ENCODE data around the gene OR56A3.
"Not testable (repeated sequence)": the region's sequence is repeated elsewhere in the genome, so short reads cannot be mapped to it uniquely, and the experiment has no call there.

The OR56A3 gene

DNA sequence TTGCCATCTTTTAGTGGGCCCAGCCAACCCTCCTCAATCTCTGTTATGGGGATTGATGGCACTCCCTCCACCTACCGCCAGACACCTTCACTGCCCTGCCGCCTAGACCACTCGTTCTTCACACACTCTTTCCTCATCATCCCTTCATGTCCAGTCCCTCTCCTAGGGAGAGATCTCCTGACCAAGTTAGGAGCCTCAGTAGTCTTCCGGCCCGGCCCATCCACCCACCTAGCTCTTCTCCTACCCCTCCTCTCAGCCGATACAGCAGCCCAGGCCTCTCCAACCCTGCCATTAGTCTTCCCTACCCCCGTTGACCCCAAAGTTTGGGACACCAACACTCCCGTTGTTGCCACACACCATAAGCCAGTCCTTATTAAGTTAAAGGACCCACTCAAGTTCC, 11.0 kb upstream of the OR56A3 start:
- H3K9me3 ChIP-seq (ENCODE audit: control insufficient read depth, insufficient read depth, low read depth, low read length) = peaks cover 43% of the 10 kb centered on the region
- no peaks in the 10 kb centered on the region for H3K27me3 ChIP-seq (ENCODE audit: control insufficient read depth, insufficient read depth, low read length)
- no peak overlapping the region for H3K4me3 ChIP-seq (ENCODE audit: low read depth, low read length)
- H3K4me1 ChIP-seq (ENCODE audit: control insufficient read depth, insufficient read depth, low read length) = no peaks in the 10 kb centered on the region
- H3K36me3 ChIP-seq (ENCODE audit: control insufficient read depth, insufficient read depth, low read length) = no peaks in the 10 kb centered on the region
- H3K27ac ChIP-seq (ENCODE audit: low read depth, low read length) = no peak overlapping the region
- no peak overlapping the region for H3K9ac ChIP-seq (ENCODE audit: low read length)

DNA sequence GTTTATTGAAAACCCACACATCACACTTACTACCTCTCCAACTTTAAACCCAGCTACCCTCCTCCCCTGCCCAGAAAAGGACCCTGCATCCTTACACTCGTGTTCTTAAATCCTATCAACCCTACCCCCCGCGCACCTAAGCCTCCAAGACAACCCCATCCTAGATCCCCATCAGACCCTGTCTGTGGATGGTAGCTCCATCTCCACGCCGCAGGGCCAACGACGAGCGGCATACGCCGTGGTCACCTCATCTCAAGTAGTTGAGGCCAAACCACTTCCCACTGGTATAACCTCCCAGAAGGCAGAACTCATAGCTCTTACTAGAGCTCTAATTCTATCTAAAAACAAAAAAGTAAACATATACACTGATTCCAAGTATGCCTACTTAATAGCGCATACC, 9.4 kb upstream of the OR56A3 start:
- Histone ChIP-seq H3K4me1 (ENCODE audit: control insufficient read depth, insufficient read depth, low read length) (no peaks in the 10 kb centered on the region), H3K27me3 (ENCODE audit: control insufficient read depth, insufficient read depth, low read length) (no peaks in the 10 kb centered on the region), H3K4me3 (ENCODE audit: low read depth, low read length) (no peak overlapping the region), H3K36me3 (ENCODE audit: control insufficient read depth, insufficient read depth, low read length) (no peaks in the 10 kb centered on the region), H3K9me3 (ENCODE audit: control insufficient read depth, insufficient read depth, low read depth, low read length) (peaks cover 43% of the 10 kb centered on the region), H3K27ac (ENCODE audit: low read depth, low read length) (no peak overlapping the region), H3K9ac (ENCODE audit: low read length) (no peak overlapping the region)

DNA sequence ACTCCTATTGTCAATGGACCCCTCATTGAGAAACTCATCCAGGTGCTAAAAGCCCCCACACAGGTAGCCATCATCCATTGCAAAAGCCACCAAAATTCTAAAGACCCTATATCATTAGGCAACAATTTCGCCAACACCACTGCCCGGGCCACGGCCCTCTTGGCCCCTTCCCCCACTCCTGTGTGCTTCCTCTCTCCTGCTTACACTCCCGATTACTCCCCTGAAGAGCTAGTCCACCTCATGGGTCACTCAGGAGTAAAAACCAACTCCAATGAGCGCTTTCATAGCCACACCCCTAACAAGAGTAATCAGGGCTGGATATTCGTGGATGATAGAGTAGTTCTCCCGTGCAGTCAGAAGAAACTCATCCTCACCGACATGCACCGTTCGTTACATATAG, 8.9 kb upstream of the OR56A3 start:
- no peaks in the 10 kb centered on the region for H3K27me3 ChIP-seq (ENCODE audit: control insufficient read depth, insufficient read depth, low read length)
- no peak overlapping the region for H3K27ac ChIP-seq (ENCODE audit: low read depth, low read length)
- no peaks in the 10 kb centered on the region for H3K36me3 ChIP-seq (ENCODE audit: control insufficient read depth, insufficient read depth, low read length)
- H3K4me3 ChIP-seq (ENCODE audit: low read depth, low read length) = no peak overlapping the region
- no peak overlapping the region for H3K9ac ChIP-seq (ENCODE audit: low read length)
- no peaks in the 10 kb centered on the region for H3K4me1 ChIP-seq (ENCODE audit: control insufficient read depth, insufficient read depth, low read length)
- H3K9me3 ChIP-seq (ENCODE audit: control insufficient read depth, insufficient read depth, low read depth, low read length) = peaks cover 42% of the 10 kb centered on the region

DNA sequence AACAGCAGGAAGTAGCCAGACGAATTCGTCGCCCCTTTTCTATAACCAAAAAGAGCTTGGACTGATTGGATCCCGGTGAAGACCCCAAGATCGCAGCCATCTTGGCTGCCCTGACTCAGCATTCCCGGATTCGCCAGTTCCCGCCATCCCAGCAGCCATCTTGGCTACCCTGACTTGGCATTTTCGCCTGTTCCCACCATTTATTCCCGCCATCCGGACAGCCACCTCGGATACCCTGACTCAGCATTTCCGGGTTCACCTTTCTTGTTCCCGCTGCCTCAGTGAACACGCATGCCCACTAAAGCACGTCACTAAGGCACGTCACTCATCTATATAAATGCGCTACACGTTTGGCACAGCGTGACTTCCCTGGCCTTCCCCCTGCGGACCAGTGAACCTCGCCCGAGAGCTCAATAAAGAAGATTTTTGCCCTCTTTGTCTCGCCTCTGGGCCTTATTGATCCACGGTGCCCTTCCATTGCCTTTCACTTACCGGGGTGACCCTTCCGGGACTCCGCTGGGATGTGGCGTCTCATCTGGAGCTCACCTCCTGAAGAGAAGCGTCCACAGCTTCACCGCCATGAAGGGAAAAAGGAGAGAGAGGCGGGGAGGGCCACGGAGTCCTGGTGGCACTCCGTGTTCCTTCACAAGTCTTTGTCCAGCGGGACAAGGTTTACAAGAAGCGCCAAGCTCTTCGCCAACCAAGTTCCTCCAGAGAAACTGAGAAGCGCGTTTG, 4.0 kb upstream of the OR56A3 start:
- Histone ChIP-seq H3K27me3 (ENCODE audit: control insufficient read depth, insufficient read depth, low read length) (no peaks in the 10 kb centered on the region), H3K4me3 (ENCODE audit: low read depth, low read length) (no peak overlapping the region), H3K9me3 (ENCODE audit: control insufficient read depth, insufficient read depth, low read depth, low read length) (peaks cover 14% of the 10 kb centered on the region), H3K4me1 (ENCODE audit: control insufficient read depth, insufficient read depth, low read length) (no peaks in the 10 kb centered on the region), H3K9ac (ENCODE audit: low read length) (no peak overlapping the region), H3K27ac (ENCODE audit: low read depth, low read length) (no peak overlapping the region), H3K36me3 (ENCODE audit: control insufficient read depth, insufficient read depth, low read length) (no peaks in the 10 kb centered on the region)

DNA sequence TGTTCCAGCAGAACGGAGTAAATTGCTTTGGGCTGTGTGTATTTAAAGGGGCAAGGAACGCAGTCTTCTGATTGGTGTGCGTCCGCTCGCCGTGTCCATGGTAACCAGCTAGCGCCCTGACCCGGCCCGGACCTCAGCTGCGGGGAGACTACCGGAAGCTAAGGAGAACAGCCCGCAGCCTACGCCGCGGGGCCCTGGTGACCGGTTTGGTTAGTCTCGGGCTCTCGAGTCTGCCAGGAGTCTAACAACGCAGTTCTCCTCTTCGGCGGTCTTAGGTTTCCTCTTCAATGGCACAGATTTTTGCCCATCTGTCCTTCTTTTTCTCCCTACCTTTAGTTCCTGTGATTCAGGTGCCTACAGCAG, 3.5 kb upstream of the OR56A3 start:
- no peaks in the 10 kb centered on the region for H3K27me3 ChIP-seq (ENCODE audit: control insufficient read depth, insufficient read depth, low read length)
- no peaks in the 10 kb centered on the region for H3K4me1 ChIP-seq (ENCODE audit: control insufficient read depth, insufficient read depth, low read length)
- no peak overlapping the region for H3K9ac ChIP-seq (ENCODE audit: low read length)
- H3K27ac ChIP-seq (ENCODE audit: low read depth, low read length) = no peak overlapping the region
- peaks cover 11% of the 10 kb centered on the region for H3K9me3 ChIP-seq (ENCODE audit: control insufficient read depth, insufficient read depth, low read depth, low read length)
- H3K4me3 ChIP-seq (ENCODE audit: low read depth, low read length) = no peak overlapping the region
- no peaks in the 10 kb centered on the region for H3K36me3 ChIP-seq (ENCODE audit: control insufficient read depth, insufficient read depth, low read length)

DNA sequence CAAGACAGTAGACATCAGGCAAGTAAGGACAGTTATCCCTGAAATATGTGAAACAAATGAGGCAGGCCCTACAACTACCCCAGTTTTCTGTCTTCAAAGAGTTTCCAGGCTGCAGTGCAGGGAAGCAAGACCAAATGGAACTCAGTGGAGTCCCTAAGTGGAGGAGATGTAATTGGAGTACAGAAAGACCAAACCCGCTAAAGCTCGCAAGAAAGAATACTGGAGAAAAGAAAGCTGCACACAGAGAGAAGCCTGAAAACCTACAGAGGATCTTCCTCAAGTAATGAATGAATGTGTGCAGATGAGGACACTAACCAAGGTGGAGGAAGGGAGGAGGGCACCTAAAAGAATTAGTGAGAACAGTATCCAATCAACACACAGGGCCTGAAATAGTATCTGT, 1.3 kb upstream of the OR56A3 start:
- no peak overlapping the region for H3K4me3 ChIP-seq (ENCODE audit: low read depth, low read length)
- no peaks in the 10 kb centered on the region for H3K36me3 ChIP-seq (ENCODE audit: control insufficient read depth, insufficient read depth, low read length)
- H3K9me3 ChIP-seq (ENCODE audit: control insufficient read depth, insufficient read depth, low read depth, low read length) = peaks cover 7% of the 10 kb centered on the region
- H3K4me1 ChIP-seq (ENCODE audit: control insufficient read depth, insufficient read depth, low read length) = no peaks in the 10 kb centered on the region
- no peaks in the 10 kb centered on the region for H3K27me3 ChIP-seq (ENCODE audit: control insufficient read depth, insufficient read depth, low read length)
- H3K9ac ChIP-seq (ENCODE audit: low read length) = no peak overlapping the region
- no peak overlapping the region for H3K27ac ChIP-seq (ENCODE audit: low read depth, low read length)

DNA sequence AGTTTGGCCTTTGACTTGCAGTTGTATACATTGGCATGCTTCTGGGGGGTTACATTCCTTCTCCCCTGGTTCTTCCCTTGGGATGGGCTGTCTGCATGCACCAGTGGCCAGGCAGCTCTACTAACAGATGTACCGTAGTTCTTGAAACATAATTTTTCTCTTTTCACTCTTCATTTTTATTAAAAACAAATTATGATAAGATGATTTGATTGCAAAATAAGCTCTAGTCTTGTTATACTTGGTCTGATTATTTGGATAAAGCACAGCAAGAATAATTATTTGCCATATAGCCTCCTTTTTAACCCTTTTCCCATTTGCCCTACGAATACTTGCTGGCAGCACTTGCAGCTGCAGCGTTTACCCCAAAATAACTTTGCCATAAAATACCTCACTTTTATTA, 13.5 kb downstream of the OR56A3 start:
- no peak overlapping the region for H3K4me3 ChIP-seq (ENCODE audit: low read depth, low read length)
- no peak overlapping the region for H3K9ac ChIP-seq (ENCODE audit: low read length)
- H3K27me3 ChIP-seq (ENCODE audit: control insufficient read depth, insufficient read depth, low read length) = no peaks in the 10 kb centered on the region
- H3K36me3 ChIP-seq (ENCODE audit: control insufficient read depth, insufficient read depth, low read length) = no peaks in the 10 kb centered on the region
- no peak overlapping the region for H3K27ac ChIP-seq (ENCODE audit: low read depth, low read length)
- peaks cover 9% of the 10 kb centered on the region for H3K9me3 ChIP-seq (ENCODE audit: control insufficient read depth, insufficient read depth, low read depth, low read length)
- no peaks in the 10 kb centered on the region for H3K4me1 ChIP-seq (ENCODE audit: control insufficient read depth, insufficient read depth, low read length)

DNA sequence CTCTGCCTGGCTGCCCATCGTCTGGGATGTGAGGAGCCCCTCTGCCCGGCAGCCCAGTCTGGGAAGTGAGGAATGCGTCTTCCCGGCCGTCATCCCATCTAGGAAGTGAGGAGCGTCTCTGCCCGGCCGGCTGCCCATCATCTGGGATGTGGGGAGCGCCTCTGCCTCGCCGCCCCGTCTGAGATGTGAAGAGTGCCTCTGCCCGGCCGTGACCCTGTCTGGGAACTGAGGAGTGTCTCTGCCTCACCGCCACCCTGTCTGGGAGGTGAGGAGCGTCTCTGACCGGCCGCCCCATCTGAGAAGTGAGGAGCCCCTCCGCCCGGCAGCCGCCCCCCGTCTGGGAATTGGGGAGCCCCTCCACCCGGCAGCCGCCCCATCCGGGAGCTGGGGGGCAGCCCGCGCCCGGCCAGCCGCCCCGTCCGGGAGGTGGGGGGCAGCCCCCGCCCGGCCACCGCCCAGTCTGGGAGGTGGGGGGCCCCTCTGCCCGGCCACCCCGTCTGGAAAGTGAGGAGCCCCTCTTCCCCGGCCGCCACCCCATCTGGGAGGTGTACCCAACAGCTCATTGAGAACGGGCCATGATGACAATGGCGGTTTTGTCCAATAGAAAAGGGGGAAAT, 18.8 kb downstream of the OR56A3 start:
- not testable (repeated sequence) for H3K9ac ChIP-seq (ENCODE audit: low read length); H3K36me3 ChIP-seq (ENCODE audit: control insufficient read depth, insufficient read depth, low read length); H3K27me3 ChIP-seq (ENCODE audit: control insufficient read depth, insufficient read depth, low read length); H3K4me3 ChIP-seq (ENCODE audit: low read depth, low read length); H3K4me1 ChIP-seq (ENCODE audit: control insufficient read depth, insufficient read depth, low read length); H3K27ac ChIP-seq (ENCODE audit: low read depth, low read length)
- peaks cover 19% of the 10 kb centered on the region for H3K9me3 ChIP-seq (ENCODE audit: control insufficient read depth, insufficient read depth, low read depth, low read length)

DNA sequence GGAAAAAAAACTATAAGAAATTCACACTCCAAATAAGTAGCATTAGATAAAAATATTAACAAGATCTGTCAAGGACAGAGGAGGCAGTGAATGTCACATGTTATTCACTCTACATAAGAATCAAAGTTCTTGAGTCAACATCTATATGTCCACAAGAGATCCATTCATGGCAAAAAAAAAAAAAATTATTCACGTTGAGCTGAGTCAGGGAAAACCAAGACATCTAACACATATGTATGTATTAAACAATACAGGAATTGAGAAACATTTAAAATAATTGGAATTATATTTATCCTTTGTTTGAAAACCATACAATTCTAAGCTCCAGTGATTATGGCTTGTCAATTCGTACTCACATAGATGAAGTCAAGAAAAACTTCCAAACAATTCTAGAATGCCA, 24.9 kb downstream of the OR56A3 start:
- no peaks in the 10 kb centered on the region for H3K4me1 ChIP-seq (ENCODE audit: control insufficient read depth, insufficient read depth, low read length)
- no peak overlapping the region for H3K9ac ChIP-seq (ENCODE audit: low read length)
- H3K27me3 ChIP-seq (ENCODE audit: control insufficient read depth, insufficient read depth, low read length) = no peaks in the 10 kb centered on the region
- no peaks in the 10 kb centered on the region for H3K36me3 ChIP-seq (ENCODE audit: control insufficient read depth, insufficient read depth, low read length)
- H3K4me3 ChIP-seq (ENCODE audit: low read depth, low read length) = no peak overlapping the region
- peaks cover 7% of the 10 kb centered on the region; the same call in 1 of the 2 replicates for H3K9me3 ChIP-seq (ENCODE audit: control insufficient read depth, insufficient read depth, low read depth, low read length)
- H3K27ac ChIP-seq (ENCODE audit: low read depth, low read length) = no peak overlapping the region

DNA sequence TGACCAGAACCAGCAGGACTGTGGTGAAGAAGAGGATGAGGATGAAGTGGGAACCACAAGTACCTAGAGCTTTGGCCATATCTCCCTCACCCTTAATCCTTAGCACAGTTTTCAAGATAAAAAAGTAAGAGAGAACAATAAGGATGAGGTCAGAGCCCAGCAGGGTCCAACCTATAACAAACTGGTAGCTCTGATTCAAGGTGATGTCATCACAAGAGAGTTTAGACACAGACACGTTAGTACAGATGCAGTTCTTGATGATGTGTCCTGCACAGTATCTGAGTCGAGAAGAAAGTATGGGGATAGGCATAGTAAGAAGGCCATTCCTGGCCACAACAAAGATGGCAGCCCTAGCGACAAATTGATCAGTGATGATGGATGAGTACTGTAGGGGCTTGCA, 25.7 kb downstream of the OR56A3 start:
- Histone ChIP-seq H3K4me3 (ENCODE audit: low read depth, low read length) (no peak overlapping the region), H3K27ac (ENCODE audit: low read depth, low read length) (no peak overlapping the region), H3K36me3 (ENCODE audit: control insufficient read depth, insufficient read depth, low read length) (no peaks in the 10 kb centered on the region), H3K9me3 (ENCODE audit: control insufficient read depth, insufficient read depth, low read depth, low read length) (peaks cover 7% of the 10 kb centered on the region; the same call in 1 of the 2 replicates), H3K9ac (ENCODE audit: low read length) (no peak overlapping the region), H3K27me3 (ENCODE audit: control insufficient read depth, insufficient read depth, low read length) (no peaks in the 10 kb centered on the region; the same call in 1 of the 2 replicates), H3K4me1 (ENCODE audit: control insufficient read depth, insufficient read depth, low read length) (no peaks in the 10 kb centered on the region)

DNA sequence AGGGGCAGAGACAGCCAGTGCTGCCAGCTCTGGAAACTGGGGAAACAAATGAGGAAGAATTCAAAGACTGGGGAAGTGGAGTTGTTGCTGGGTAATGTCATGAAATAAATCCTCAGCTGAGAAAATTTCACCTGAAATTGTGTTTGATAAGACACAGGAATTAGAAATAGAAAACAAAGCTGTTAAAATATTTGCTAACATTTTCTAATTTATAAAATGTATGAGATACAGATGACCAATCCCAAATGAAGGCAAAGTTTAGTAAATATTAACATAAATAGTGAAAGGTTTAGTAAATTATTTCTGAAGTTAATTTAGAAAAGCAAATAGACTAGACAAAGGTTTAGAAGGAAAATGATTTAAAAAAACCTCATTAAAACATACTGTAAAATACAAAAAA, 26.3 kb downstream of the OR56A3 start, which contains the start of gene OR56A5:
Gene OR56A5 (minus strand): TSS at position 101 of the 400 bp plus-strand sequence. CDS start 0 bp downstream, at position 101.
- H3K36me3 ChIP-seq (ENCODE audit: control insufficient read depth, insufficient read depth, low read length) = no peaks in the 10 kb centered on the region

More for the DNA sequence above, 26.3 kb downstream of the OR56A3 start, which contains the start of gene OR56A5:
- Histone ChIP-seq H3K9ac (ENCODE audit: low read length) (no peak within 1 kb of the TSS), H3K9me3 (ENCODE audit: control insufficient read depth, insufficient read depth, low read depth, low read length) (peaks cover 7% of the 10 kb centered on the region; the same call in 1 of the 2 replicates), H3K27me3 (ENCODE audit: control insufficient read depth, insufficient read depth, low read length) (no peaks in the 10 kb centered on the region; the same call in 1 of the 2 replicates), H3K27ac (ENCODE audit: low read depth, low read length) (no peak within 1 kb of the TSS), H3K4me3 (ENCODE audit: low read depth, low read length) (no peak within 1 kb of the TSS), H3K4me1 (ENCODE audit: control insufficient read depth, insufficient read depth, low read length) (no peaks in the 10 kb centered on the region)
